ENCODE measurements around the gene TSPAN18. TPM values are rescaled to one million over a fixed set of nuclear protein-coding genes. Genes with fewer than 3 reads are reported as not detected.
A peak's percentile ranks its signal among the peaks of the same experiment; 100 is the strongest.

The TSPAN18 gene
- total and polyA plus RNA-seq, 3 donors from 2014 or later: 2.1 to 11.1 (median 5.0) TPM

DNA sequence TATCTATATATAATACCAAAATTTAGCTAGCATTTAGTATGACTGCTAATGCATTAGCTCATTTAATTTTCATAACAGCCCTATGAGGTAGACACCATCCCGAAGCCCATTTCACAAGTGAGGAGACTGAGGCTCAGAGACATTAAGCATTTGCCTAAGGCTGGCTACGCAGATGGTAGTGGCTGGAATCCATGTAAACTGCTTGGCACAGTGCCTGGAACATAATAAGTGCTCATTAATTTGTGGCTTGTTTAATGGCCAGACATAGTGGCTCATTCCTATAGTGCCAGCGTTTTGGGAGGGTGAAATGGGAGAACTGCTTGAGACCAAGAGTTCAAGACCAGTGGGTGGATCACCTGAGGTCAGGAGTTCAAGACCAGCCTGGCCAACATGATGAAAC lies 241.7 kb downstream of the TSPAN18 start:
- Histone ChIP-seq H3K9me3 (no peaks in the 10 kb centered on the region), H3K4me3 (no peak overlapping the region), H3K36me3 (ENCODE audit: low read depth, missing control alignments) (no peaks in the 10 kb centered on the region), H3K4me1 (no peaks in the 10 kb centered on the region), H3K27ac (no peak overlapping the region), H3K27me3 (no peaks in the 10 kb centered on the region)
- no peak for DNase-seq
- WGBS, 2 donors: 83 to 84% methylated on average over 3 of the region's 3 CpGs
- intact Hi-C loops (cut with DNase I; ENCODE audit: low total_unique reads): no loop called here
- TF ChIP-seq, protein P1, sequence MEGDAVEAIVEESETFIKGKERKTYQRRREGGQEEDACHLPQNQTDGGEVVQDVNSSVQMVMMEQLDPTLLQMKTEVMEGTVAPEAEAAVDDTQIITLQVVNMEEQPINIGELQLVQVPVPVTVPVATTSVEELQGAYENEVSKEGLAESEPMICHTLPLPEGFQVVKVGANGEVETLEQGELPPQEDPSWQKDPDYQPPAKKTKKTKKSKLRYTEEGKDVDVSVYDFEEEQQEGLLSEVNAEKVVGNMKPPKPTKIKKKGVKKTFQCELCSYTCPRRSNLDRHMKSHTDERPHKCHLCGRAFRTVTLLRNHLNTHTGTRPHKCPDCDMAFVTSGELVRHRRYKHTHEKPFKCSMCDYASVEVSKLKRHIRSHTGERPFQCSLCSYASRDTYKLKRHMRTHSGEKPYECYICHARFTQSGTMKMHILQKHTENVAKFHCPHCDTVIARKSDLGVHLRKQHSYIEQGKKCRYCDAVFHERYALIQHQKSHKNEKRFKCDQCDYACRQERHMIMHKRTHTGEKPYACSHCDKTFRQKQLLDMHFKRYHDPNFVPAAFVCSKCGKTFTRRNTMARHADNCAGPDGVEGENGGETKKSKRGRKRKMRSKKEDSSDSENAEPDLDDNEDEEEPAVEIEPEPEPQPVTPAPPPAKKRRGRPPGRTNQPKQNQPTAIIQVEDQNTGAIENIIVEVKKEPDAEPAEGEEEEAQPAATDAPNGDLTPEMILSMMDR (IDR thresholded peaks at IDR 0.05): no peak
- TF ChIP-seq POLR2A (IDR thresholded peaks at IDR 0.05): no peak

DNA sequence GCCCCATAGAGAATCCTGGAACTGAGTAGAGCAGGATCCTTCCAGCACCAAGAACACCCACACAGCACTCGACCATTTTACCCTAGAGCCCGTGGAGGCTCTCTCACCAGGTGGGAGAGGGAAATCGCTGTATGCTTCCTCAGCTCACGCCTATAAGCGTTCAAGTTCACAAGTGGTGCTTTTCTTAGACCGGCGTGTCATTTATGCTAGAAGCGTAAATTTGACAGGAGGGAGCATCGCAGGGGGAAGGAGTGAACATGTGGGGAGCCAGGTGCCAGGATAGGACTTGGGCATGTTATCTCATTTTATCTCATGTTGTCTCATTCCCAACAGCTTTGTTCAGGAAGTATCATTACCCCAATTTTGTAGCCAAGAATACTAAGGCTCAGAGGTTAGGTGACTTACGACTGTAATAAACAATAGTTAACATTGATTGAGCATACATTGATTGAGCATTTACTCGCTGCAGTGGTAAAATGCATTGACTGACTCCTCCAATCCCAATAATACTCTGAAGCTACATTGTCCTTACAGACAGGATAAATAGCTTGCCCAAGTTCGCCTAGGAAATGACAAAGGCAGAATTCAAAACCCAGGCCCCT lies 243.0 kb downstream of the TSPAN18 start:
- TF ChIP-seq POLR2A (IDR thresholded peaks at IDR 0.05): no peak
- TF ChIP-seq, protein P1 (IDR thresholded peaks at IDR 0.05): no peak
- intact Hi-C loops (cut with DNase I; ENCODE audit: low total_unique reads): no loop called here
- H3K4me1 ChIP-seq: no peaks in the 10 kb centered on the region
- no peak overlapping the region for H3K4me3 ChIP-seq
- H3K36me3 ChIP-seq (ENCODE audit: low read depth, missing control alignments): no peaks in the 10 kb centered on the region
- DNase-seq: no peak
- no peak overlapping the region for H3K27ac ChIP-seq
- no peaks in the 10 kb centered on the region for H3K27me3 ChIP-seq
- WGBS, 2 donors: 93 to 96% methylated on average over 12 of the region's 12 CpGs
- H3K9me3 ChIP-seq: no peaks in the 10 kb centered on the region

DNA sequence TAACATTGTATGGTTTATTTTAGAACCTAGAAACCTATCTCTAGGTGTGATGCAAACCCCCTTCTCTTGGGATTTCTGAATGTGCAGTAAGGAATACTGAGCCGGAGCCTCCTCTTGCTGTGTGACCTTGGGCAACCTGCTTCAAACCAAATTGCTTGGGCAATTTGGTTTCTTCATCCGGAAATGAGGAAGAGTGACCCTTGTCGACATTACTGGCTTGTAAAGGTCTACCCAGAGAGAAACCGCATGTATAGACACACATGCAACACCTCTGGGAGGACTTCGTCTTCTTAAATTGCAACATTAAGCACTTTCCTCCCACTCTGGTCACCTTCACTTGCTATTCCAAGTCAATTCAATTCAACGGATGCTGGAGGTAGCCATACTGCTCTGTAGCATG lies 243.5 kb downstream of the TSPAN18 start:
- intact Hi-C loops (cut with DNase I; ENCODE audit: low total_unique reads): no loop called here
- WGBS, 2 donors: 63 to 71% methylated on average over 6 of the region's 6 CpGs
- no peak for DNase-seq

DNA sequence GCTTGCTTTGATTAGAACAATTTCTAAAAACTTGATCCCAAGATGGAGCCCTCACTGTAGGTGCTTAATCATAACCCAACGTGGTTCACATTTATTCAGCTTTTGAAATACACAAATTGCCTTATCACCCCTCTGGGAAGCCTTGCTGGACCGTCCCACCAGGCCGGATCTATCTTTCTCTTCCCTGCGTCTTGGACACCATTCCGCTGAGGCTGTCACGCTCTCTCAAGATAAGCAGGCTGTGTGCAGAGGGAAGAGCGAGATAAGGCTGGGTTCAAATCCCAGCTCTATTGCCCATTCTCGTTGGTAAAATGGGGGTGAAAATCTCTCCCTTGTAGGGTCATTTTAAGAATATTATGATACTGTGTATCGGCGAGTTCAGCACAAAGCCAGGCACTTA lies 244.4 kb downstream of the TSPAN18 start:
- Histone ChIP-seq H3K9me3 (no peaks in the 10 kb centered on the region), H3K4me3 (peak overlapping the region in 1 of 2 donors; percentile 1), H3K36me3 (ENCODE audit: low read depth, missing control alignments) (no peaks in the 10 kb centered on the region), H3K27me3 (no peaks in the 10 kb centered on the region), H3K4me1 (no peaks in the 10 kb centered on the region), H3K27ac (no peak overlapping the region)
- intact Hi-C loops (cut with DNase I; ENCODE audit: low total_unique reads): no loop called here
- no peak for DNase-seq
- TF ChIP-seq, protein P1 (IDR thresholded peaks at IDR 0.05): no peak
- no peak for TF ChIP-seq POLR2A (IDR thresholded peaks at IDR 0.05)
- 71 to 80% methylated on average over 10 of the region's 10 CpGs for WGBS, 2 donors

More for the DNA sequence above, 243.5 kb downstream of the TSPAN18 start:
- H3K27ac ChIP-seq: no peak overlapping the region
- no peaks in the 10 kb centered on the region for H3K4me1 ChIP-seq
- no peak for TF ChIP-seq POLR2A (IDR thresholded peaks at IDR 0.05)
- TF ChIP-seq, protein P1 (IDR thresholded peaks at IDR 0.05): no peak
- H3K27me3 ChIP-seq: no peaks in the 10 kb centered on the region
- peak overlapping the region in 1 of 2 donors; percentile 1 for H3K4me3 ChIP-seq
- H3K9me3 ChIP-seq: no peaks in the 10 kb centered on the region
- no peaks in the 10 kb centered on the region for H3K36me3 ChIP-seq (ENCODE audit: low read depth, missing control alignments)
